Kidney epithelial cell (primary cell): ENCODE data around the gene NR4A1. TPM values are rescaled to one million over a fixed set of nuclear protein-coding genes. Genes with fewer than 3 reads are reported as not detected.
A peak's percentile ranks its signal among the peaks of the same experiment; 100 is the strongest.

Experiments used
- DNase-seq: peaks from one replicate; pipeline ENCODE4 v3.0.0-alpha.2; 2010; ENCODE audit warnings: low read depth
- H3K27me3 ChIP-seq: 2 replicates; pipeline ENCODE4 v1.6.0; 2011; ENCODE audit warnings: low read length; ENCODE audit not compliant: control insufficient read depth, insufficient read depth
- H3K36me3 ChIP-seq: 2 replicates; pipeline ENCODE4 v1.5.1; 2011; ENCODE audit warnings: low read length; ENCODE audit not compliant: control insufficient read depth, insufficient read depth
- H3K4me3 ChIP-seq: 2 replicates; pipeline ENCODE4 v1.5.1; 2011; ENCODE audit warnings: low read depth, mild to moderate bottlenecking, control low read depth, low read length
- CTCF ChIP-seq: IDR thresholded peaks from 2 replicates; pipeline ENCODE4 v1.5.1; 2011; ENCODE audit warnings: mild to moderate bottlenecking, moderate library complexity, low read length, control low read depth, inconsistent platforms; ENCODE audit not compliant: insufficient read depth, poor library complexity, severe bottlenecking
- total RNA-seq: library from RNA; depleted of rRNA; stranded (reverse); fragments of >200 nt; gene quantifications from 2 replicates; pipeline ENCODE4 v1.2.3, GENCODE V29; 2015

The NR4A1 gene
- total RNA-seq, 1 donor from 2014 or later, result 9.2 TPM

GRCh38 chr12:52067081-52067374, 15.8 kb downstream of the NR4A1 start:
- no peak for TF ChIP-seq CTCF
- no peaks in the 10 kb centered on the region for H3K36me3 ChIP-seq
- no peak for DNase-seq
- no peak overlapping the region for H3K4me3 ChIP-seq
- no peaks in the 10 kb centered on the region for H3K27me3 ChIP-seq

- Histone ChIP-seq H3K27me3 (no peaks in the 10 kb centered on the region), H3K4me3 (peak within 1 kb of the TSS; percentile 99), H3K36me3 (no peaks in the 10 kb centered on the region)
- peak; percentile 53 for DNase-seq
- peak; percentile 86 for TF ChIP-seq CTCF
Observed at GRCh38 chr12:52069327-52070184, 18.3 kb downstream of the NR4A1 start, which contains the start of gene ATG101. Gene ATG101, plus strand, starts transcription at chr12:52069978. Its CDS starts 3,673 bp downstream, at chr12:52073651.

- TF ChIP-seq CTCF, result no peak
- H3K4me3 ChIP-seq, result peak overlapping the region; percentile 99
- H3K27me3 ChIP-seq, result no peaks in the 10 kb centered on the region
- no peak for DNase-seq
- no peaks in the 10 kb centered on the region for H3K36me3 ChIP-seq
Observed at GRCh38 chr12:52070185-52070925, 19.1 kb downstream of the NR4A1 start.

GRCh38 chr12:52073531-52074381, 22.5 kb downstream of the NR4A1 start:
- Histone ChIP-seq H3K4me3 (no peak overlapping the region), H3K27me3 (no peaks in the 10 kb centered on the region), H3K36me3 (peaks cover 3% of the 10 kb centered on the region)
- no peak for DNase-seq
- TF ChIP-seq CTCF, result no peak

- Histone ChIP-seq H3K36me3 (peaks cover 3% of the 10 kb centered on the region), H3K27me3 (no peaks in the 10 kb centered on the region), H3K4me3 (no peak overlapping the region)
- no peak for DNase-seq
- TF ChIP-seq CTCF, result no peak
Observed at GRCh38 chr12:52074971-52075724, 23.9 kb downstream of the NR4A1 start.
